ENCODE measurements around the gene PATZ1.

GRCh38 chr22:31341386-31342088 lies 4.6 kb downstream of the PATZ1 start:
- TF ChIP-seq RAD21 (IDR thresholded peaks at IDR 0.05; ENCODE audit: low read length) (no peak), CTCF (conservative IDR thresholded peaks at IDR 0.05; ENCODE audit: low read depth, low read length) (no peak), POLR2A (IDR thresholded peaks at IDR 0.05; ENCODE audit: low read depth, low read length) (no peak), BHLHE40 (IDR thresholded peaks at IDR 0.05; ENCODE audit: low read depth, low read length) (no peak), MXI1 (IDR thresholded peaks at IDR 0.05; ENCODE audit: borderline replicate concordance, low read depth, low read length) (no peak)

Measured in IMR-90 (cell line).